HG03460 (cell line): ENCODE data around the gene TCP11L2.
"Not testable (repeated sequence)": the region's sequence is repeated elsewhere in the genome, so short reads cannot be mapped to it uniquely, and the experiment has no call there.

Experiments used
- ATAC-seq: cut with Tn5 transposase; IDR thresholded peaks from one replicate; pipeline ENCODE4 v1.9.1; 2021; ENCODE audit not compliant: unreplicated experiment

TCP11L2 gene

DNA sequence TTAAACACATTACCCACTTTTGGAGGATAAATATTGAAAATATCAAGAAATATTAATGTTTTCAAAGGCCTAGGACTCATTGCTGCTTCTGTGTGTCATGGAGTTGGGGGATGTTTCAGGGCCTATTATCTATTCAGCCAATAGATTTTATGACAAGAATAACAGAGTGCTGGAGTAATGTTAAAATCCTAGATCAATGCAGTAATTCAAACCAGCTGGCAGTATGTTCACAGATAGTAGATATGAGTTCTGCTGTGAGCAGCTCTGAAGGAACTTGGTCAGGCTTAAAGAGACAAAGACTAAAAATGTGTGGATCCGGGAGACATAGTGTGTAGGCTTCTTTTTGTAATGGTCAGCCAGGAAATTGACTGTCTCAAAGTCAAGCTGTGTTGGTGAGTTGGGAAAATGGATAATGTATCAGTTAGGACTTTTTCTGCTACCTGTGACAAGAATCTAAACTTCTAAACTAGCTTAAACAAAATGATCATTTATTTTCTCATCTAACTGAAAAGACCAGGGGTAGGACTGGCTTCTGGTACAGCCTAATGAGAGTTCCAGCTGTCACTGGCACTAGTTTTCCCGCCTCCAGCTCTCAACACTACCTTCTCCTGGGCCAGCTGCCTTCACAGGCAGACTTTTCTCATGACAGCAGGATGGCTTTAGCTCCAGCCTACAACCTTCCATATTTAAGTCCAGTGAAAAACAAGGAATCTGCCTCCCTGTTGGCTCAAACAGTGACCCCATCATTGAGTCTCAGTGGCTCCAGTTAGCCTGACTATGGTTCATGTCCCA lies 38.7 kb downstream of the TCP11L2 start:
- ATAC-seq, result no peak

DNA sequence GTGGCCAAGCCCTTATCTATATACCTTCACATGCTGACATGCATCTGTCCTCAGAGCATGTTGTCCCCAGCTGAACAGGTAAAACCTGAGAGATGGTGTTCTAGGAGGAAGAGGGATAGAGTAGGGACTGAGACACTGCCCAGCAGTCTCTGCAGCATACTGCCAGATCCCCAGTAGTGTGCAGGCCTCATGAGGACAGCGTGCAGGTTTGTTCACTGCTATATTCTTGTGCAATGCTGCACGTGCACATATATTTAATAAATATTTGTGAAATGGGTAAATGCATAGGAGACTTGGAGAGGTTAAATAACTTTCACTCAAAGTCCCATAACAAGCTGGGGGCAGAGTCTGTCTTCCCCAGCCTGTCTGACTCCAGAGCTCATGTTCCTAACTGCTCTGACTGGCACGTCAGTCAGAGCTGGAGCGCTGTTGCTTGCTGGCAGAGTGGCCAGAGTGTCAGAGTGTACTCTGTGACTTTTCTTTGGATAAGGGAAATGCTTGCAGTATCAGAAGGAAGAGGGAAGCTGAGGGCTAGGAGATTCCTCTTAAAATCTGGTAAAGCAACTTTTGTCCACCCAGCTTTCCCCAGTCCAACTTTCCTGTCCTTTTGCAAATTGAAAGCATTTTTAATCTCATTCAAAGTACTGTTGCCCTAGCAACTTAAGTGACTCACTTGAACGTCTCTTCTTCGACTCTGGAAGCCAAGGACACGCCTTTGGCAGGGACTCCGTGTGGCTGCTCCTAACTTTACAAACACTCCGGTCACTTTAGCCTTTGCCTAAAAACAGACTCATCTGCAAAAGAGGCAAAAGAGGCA lies 40.1 kb downstream of the TCP11L2 start:
- ATAC-seq, result no peak

DNA sequence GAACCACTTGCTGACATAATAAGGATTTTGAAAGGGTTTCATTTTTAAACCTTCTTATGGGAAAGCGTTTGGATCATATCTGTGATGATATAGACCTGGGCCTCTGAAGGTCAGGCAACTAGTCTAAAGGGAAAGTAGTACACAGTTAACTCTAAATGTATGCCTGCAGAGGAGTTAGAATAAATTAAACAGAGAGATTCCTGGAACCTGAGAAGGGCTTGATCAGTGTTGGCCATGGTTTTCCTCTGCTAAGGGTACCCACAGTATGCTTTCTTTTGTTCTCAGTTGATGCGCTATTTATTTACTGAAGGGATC lies 40.6 kb downstream of the TCP11L2 start:
- ATAC-seq, result no peak

DNA sequence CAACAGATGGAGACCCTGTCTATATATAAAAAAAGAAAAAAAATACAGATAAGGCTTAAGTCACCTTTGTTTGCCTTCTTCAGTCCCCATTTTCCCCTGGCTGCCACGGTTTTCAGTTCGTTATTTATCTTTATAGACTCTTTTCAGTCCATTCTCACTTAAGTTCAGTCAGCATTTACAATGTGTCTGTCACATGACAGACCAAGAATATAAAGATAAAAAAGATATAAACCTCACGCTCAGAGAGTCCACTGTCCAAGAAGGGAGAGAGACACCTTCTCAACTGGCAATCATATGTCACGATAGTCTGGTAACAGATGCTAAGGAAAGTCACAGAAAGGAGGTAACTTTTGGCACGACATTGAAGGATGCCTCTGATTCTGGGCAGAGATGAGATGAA lies 41.6 kb downstream of the TCP11L2 start:
- ATAC-seq, result no peak

DNA sequence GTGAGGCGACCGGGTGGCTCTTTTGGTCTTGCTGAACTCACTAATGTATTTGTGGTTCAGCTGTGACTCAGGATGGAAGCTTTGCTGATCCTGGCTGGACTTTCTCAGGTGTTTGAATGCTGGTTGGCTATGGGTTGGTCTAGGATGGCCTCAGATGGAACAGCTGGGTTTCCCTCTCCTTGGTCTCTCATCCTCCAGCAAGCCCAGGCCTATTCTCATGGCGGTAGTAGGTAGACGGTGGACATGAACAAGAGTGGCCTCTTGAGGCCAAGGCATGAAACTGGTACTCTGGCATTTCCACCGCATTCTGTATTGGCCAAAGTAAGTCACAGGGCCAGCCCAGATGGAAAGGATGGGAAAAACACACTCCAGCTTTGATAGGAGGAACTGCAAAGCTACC lies 43.2 kb downstream of the TCP11L2 start:
- ATAC-seq, result no peak

DNA sequence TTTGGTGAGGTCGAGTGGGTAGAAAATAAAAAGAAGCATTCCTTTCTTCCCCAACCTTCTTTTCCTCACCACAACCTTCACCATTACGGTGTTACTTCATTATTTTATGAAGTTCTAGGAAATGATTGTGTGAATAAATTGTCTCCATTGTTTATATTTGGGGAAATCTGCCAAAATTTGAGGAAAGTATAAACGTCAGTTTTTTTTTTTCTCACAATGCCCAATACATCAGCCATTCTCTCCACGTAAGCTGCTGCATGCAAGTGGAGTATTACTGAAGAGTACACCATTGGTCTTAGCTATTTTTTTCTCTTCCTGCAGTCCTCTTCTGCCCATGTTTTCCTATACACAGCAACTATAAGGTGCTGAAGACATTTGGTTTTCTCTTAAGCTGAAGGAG lies 45.9 kb downstream of the TCP11L2 start:
- ATAC-seq, result no peak

DNA sequence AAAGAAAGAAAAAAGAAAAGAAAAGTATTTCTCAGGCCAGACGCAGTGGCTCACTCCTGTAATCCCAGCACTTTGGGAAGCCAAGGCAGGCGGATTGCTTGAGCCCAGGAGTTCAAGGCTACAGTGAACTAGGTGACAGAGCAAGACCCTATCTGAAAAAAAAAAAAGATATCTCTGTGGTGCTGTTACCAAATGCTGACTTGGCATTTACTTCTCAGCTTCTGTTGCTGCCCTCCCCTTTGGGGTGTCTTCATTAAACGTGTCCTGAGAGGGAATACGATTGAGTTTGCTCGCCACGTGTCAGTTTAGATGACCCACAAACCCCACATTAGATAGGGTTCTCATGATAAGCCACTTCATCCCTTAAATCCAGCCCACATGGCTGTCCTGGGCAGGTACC lies 50.6 kb downstream of the TCP11L2 start:
- no peak for ATAC-seq

DNA sequence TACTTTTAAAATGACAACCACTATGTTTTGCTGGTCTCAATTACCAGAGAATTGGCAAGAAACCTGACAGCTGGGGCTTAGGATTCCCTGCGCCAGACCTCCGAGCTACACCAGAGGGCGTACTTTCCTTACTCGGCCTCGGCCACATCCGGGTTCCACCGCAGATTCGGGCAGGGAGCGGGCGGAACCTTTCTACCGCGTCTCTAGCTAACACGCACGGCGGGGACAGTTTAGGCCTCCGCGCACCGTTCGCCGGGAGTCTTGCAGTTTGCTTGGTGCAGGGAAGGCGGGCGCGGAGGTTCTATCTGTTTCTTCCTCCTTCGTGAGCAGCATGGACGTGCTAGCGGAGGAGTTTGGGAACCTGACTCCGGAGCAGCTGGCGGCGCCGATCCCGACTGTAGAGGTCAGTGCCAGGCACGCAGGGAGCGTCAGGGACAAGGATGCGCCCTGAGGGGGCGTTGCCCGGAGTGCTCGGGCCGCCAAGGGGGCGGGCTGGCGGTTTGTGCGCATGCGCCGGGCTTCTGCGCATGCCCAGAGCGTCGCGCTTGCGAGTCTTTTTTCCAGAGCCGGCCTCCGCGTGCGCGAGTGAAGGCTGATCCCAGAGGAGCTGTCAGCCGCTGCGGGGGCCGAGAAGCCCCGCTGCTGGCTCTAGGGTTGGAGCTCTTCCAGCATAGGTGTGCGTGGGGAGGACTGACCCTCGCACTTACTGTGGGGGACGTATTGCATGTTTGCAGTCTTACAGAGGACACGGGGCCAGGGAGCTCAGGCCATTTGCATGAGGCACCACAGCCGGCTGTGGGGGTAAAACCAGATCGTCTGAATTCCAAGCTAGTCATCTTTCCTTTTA lies 55.2 kb downstream of the TCP11L2 start, which contains the start of gene POLR3B:
POLR3B (plus strand) TSS at position 200 of the 847 bp plus-strand sequence; CDS start at position 332, 132 bp downstream.
- ATAC-seq, result peak; percentile 89

DNA sequence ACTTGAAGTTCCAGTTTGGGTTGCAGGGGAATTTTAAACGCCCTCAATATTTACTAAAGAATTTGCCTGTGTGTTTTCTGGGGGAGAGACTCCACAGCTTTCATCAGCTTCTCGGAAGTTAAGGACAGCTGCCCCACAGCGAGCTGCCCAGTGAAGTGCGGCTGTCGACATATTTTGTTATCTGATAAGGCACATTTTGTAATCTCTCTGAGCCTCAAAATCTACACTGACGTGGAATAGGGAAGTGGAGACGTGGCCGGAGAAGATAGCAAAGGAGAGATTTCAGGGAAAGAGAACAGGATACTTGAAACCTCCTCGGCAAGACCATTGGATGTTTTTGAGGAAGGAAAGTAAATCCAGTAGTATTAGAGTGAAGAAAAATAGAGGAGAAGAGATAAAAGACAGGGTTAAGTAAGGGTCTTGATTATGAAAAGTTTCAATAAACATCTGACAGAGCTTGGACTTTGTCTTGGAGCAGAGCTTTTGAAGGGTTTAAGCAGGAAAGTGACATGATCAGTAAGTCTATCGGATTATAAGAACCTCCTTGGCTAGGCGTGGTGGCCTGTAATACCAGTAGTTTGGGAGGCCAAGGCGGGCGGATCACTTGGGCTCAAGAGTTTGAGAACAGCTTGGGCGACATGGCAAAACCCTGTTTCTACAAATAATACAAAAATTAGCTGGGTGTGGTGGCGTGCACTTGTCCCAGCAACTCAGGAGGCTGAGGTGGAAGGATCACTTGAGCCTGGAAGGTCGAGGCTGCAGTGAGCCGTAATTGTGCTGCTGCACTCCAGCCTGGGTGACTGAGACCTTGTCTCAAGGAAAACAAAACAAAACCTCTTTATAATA lies 56.1 kb downstream of the TCP11L2 start:
- ATAC-seq, result peak; percentile 10

DNA sequence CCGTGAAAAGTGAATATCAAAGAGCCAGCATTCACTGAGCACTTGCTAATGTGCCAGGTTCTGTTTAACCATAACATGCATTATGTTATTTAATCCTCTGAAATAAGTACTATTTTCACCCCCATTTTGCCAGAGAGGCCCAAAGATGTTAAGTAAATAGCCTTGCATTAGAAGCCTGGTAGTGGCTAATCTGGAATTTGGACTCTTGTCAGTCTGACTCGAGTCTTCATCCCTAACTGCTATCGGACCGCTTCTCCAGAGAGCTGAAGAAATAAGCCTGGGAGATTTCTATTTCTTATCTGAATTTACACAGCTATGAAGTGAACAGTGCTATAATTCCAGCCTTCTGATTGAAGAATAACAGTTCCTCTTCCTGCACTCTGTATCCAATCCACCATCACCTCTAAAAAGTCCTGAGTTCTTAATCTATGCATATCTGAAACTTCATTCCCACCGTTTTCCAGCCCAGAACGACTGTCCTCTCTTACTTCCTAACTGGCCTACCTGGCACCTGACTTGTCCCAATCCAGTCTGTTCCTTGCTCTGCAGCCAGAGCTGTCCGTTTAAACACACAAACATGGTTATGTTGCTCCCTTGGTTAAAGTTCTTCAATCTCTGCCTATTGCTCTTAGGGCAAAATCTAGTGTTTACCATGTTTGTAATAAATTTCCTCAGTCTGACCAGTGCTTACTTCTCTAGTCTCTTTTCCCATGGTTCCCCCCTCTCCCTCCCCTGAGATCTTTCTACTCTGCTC lies 57.3 kb downstream of the TCP11L2 start:
- ATAC-seq, result no peak

DNA sequence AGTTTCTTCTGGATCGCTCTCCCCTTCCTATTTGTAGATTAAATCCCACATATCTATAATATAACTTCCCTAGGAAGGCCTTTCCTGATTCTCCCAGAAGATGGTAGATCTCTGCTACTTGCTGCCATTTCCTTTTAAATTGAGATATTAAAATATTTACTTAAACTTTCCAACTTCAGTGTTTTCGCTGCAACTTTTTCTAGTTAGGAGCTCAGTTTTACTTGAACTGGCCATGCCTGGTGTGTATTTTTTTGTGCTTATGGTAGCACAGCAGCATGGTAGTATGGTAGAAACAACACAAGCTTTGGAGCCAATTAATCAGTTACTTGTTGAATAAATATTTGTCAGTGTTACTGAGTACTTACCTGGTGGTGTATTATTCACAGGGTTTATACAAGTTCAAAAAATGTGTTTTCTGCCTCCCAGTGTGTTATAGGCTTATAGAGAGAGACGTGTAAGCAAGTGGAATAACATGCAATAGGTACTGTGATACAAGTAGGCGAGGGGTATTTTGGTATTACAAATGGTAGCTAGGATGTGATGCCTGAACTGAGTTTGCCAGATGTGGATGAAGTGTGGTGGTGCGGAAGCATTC lies 58.0 kb downstream of the TCP11L2 start:
- no peak for ATAC-seq

DNA sequence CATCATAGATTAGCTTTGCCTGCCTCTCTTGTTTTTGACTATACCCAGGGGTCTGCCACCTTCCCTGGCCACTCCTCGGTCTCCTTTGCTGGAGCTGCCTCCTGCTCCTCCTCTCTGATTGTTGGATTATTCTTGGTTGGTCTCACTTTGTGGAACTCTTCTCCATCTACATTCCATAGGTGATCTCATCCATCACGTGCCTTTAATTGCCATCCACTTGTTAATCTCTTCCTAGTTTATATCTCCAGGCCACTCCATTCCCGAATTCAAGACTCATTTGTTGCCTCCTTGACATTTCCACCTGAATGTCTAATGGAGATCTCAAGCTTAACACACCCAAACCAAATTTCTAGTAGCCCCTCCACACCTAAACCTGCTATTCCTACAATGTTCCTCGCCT lies 60.4 kb downstream of the TCP11L2 start:
- no peak for ATAC-seq

DNA sequence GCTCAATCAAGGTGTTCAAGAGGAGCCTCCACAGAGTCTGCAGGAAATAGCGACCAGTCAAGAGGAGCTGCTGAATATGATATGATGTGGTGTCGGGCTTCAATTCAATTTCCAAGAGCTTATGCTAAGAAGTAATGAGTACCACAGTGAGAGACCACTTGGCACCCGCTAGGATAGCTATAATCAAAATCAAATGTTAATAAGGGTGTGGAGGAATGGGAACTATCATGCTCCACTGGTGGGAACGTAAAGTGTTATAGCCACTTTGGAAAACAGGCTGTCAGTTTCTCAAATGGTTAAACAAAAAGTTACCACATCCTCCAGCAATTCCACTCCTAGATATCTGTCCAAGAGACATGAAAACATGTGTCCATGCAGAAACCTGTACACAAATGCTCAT lies 61.7 kb downstream of the TCP11L2 start:
- no peak for ATAC-seq

DNA sequence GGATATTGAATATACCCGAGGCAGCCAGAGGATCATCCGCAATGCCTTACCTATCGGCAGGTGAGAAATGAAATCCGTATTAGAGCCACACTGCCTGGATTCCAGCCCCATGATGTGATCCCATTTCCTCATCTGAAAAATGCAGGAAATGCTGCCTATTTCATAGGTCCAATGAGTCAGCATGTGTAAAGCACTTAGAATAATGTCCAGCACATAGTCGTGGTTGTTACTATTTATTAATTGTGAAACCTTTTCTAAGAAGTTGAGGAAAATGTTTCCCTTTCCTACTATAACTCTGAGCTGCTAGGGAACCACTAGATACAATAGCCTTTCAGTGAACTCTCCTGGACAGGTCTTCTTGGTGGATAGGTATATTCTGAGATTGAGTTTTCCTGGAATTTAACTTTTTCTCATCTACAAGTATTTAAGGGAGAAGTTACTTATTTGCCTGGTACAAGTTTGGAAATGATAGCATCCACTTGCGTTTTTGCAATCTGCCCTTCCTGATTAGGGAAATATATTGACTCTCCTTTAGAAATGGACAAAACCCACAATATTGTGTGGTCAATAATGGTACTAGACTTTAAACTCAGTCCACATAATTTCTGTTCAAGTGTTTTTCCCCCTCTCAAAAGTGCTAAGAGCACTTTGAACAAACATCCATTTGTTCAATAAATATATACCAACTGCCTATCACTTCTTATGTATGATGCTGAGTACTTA lies 67.3 kb downstream of the TCP11L2 start:
- no peak for ATAC-seq

DNA sequence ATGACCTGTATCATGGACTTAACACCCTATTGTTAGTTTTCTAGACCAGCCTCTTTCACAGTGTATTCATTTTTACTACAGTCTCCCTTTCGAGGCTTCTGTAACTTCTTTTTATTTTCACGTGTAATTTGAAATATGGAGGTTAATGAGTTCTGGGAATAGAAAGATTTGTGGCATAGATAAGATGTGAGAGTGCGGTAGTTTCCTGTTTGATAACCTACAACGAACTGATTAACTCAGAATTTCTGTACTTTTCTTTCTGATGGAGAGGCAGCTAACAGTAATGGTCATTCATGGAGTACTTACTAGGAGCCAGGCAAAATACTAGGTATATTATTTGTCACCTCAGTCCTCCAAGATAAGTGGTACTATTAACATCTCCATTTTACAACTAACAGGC lies 76.3 kb downstream of the TCP11L2 start:
- ATAC-seq, result no peak

DNA sequence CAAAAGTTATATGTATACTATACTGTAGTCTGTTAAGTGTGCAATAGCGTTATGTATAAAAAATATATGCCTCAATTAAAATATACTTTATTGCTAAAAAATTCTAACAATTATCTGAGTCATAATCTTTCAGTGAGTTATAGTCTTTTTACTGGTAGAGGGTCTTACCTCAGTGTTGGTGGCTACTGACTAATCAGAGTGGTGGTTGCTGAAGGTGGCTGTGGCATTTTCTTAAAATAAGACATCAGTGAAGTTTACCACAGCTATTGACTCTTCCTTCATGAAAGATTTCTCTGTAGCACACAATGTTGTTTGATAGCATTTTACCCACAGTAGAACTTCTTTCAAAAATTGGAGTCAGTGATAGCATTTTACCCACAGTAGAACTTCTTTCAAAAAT lies 78.4 kb downstream of the TCP11L2 start:
- ATAC-seq, result no peak

DNA sequence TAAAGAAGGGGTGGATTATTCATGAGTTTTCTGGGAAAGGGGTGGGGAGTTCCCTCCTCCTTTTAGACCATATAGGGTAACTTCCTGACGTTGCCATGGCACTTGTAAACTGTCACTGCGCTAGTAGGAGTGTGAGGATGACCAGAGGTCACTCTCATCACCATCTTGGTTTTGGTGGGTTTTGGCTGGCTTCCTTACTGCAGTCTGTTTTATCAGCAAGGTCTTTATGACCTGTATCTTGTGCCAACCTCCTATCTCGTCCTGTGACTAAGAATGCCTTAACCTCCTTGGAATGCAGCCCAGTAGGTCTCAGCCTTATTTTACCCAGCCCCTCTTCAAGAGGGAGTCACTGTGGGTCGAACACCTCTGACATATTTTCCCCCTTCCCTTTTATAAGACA lies 79.3 kb downstream of the TCP11L2 start:
- not testable (repeated sequence) for ATAC-seq

DNA sequence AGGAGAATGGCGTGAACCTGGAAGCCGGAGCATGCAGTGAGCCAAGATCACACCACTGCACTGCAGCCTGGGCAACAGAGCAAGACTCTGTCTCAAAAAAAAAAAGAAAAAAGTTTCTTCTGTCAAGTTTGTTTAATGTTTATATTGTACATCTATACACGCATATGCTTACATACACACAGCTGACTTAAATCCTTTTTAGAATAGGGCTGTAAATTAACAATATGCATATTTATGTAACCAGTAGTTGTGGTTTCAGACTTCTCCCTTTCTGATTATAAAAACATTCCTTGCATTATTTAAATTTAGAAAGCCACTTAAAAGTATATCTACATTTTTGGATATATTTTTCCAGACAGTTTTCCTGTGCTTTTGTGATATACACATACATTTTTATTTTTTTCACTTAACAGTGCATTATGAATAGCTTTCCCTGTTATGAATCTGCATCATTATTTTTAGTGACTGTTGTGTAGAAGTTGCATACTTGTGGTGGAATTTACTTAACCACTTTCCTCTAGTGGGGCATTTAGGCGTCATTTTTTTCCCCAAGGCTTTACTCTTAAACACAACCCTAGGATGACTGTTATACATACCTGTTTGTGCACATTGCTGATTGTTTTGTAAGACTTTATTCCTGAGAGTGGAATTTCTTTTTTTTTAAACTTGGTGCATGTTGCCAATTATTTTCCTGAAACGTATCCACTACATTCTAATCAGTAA lies 84.4 kb downstream of the TCP11L2 start:
- ATAC-seq, result no peak
